IPS DF 6.9 (cell line): ENCODE data around the gene LAMA5.
A peak's percentile ranks its signal among the peaks of the same experiment; 100 is the strongest.

Experiments used
- DNase-seq: peaks from one replicate; pipeline ENCODE4 v3.0.0-alpha.2; 2013; ENCODE audit warnings: low read depth, low spot score
- H3K27ac ChIP-seq: one replicate; pipeline ENCODE4 v1.5.1; 2013; ENCODE audit warnings: low read length, control low read depth
- H3K27me3 ChIP-seq: 2 replicates; pipeline ENCODE4 v1.6.1; 2013; ENCODE audit warnings: mild to moderate bottlenecking, low read length; ENCODE audit not compliant: control insufficient read depth, insufficient read depth
- H3K36me3 ChIP-seq: 2 replicates; pipeline ENCODE4 v1.6.1; 2013; ENCODE audit warnings: low read length; ENCODE audit not compliant: control insufficient read depth, insufficient read depth
- H3K4me1 ChIP-seq: 2 replicates; pipeline ENCODE4 v1.6.1; 2013; ENCODE audit warnings: low read length; ENCODE audit not compliant: control insufficient read depth, insufficient read depth
- H3K4me3 ChIP-seq: 2 replicates; pipeline ENCODE4 v1.5.1; 2013; ENCODE audit warnings: mild to moderate bottlenecking, low read length
- H3K9me3 ChIP-seq: 2 replicates; pipeline ENCODE4 v1.6.1; 2013; ENCODE audit warnings: low read length, inconsistent platforms; ENCODE audit not compliant: control insufficient read depth, insufficient read depth
- WGBS: extraction: QIAGEN DNeasy Blood & Tissue Kit; methylation state at CpG from one replicate; pipeline ENCODE4 v1.1.7; 2013; ENCODE audit warnings: mixed read lengths, missing lambda C conversion rate; ENCODE audit not compliant: insufficient read length, insufficient coverage; 5-methylcytosine and 5-hydroxymethylcytosine counted together

The LAMA5 gene

GRCh38 chr20:62387219-62387913 lies 20.3 kb upstream of the LAMA5 start:
- Histone ChIP-seq H3K4me1 (no peaks in the 10 kb centered on the region), H3K4me3 (peak overlapping the region; percentile 99), H3K27ac (no peak overlapping the region), H3K27me3 (no peaks in the 10 kb centered on the region), H3K9me3 (no peaks in the 10 kb centered on the region), H3K36me3 (peaks cover 14% of the 10 kb centered on the region)
- no peak for DNase-seq
- WGBS = no CpG with 5 or more reads among the region's 47 CpGs

- H3K4me3 ChIP-seq = peak within 1 kb of the TSS; percentile 99
- no CpG with 5 or more reads among the region's 83 CpGs for WGBS
- no peaks in the 10 kb centered on the region for H3K27me3 ChIP-seq
- H3K9me3 ChIP-seq = no peaks in the 10 kb centered on the region
- peaks cover 18% of the 10 kb centered on the region for H3K36me3 ChIP-seq
- DNase-seq = peak; percentile 87
- H3K27ac ChIP-seq = no peak within 1 kb of the TSS
- H3K4me1 ChIP-seq = no peaks in the 10 kb centered on the region
Observed at GRCh38 chr20:62386383-62387218, 19.5 kb upstream of the LAMA5 start, which contains the start of gene RPS21. TSS of gene RPS21 (plus strand) at chr20:62387103. CDS start at chr20:62387339, 236 bp downstream.

- Histone ChIP-seq H3K27ac (no peak overlapping the region), H3K9me3 (no peaks in the 10 kb centered on the region), H3K4me1 (peaks cover 4% of the 10 kb centered on the region), H3K4me3 (no peak overlapping the region), H3K36me3 (peaks cover 3% of the 10 kb centered on the region; the same call in 1 of the 2 replicates), H3K27me3 (no peaks in the 10 kb centered on the region)
- DNase-seq = no peak
- WGBS = no CpG with 5 or more reads among the region's 18 CpGs
Observed at GRCh38 chr20:62382306-62383198, 15.4 kb upstream of the LAMA5 start.

GRCh38 chr20:62381842-62382241 lies 14.7 kb upstream of the LAMA5 start:
- Histone ChIP-seq H3K4me3 (no peak overlapping the region), H3K9me3 (no peaks in the 10 kb centered on the region), H3K36me3 (peaks cover 3% of the 10 kb centered on the region; the same call in 1 of the 2 replicates), H3K27ac (no peak overlapping the region), H3K4me1 (peaks cover 4% of the 10 kb centered on the region), H3K27me3 (no peaks in the 10 kb centered on the region)
- WGBS = 100% methylated on average over 2 of the region's 6 CpGs
- DNase-seq = no peak

- no peak overlapping the region for H3K27ac ChIP-seq
Observed at GRCh38 chr20:62381202-62381797, 14.2 kb upstream of the LAMA5 start.

GRCh38 chr20:62378215-62378614 lies 11.1 kb upstream of the LAMA5 start:
- Histone ChIP-seq H3K27ac (no peak overlapping the region), H3K36me3 (peaks cover 3% of the 10 kb centered on the region; the same call in 1 of the 2 replicates), H3K4me3 (no peak overlapping the region), H3K27me3 (no peaks in the 10 kb centered on the region), H3K4me1 (peaks cover 15% of the 10 kb centered on the region), H3K9me3 (no peaks in the 10 kb centered on the region)
- DNase-seq = no peak
- no CpG with 5 or more reads among the region's 22 CpGs for WGBS

More at GRCh38 chr20:62381202-62381797, 14.2 kb upstream of the LAMA5 start:
- no peaks in the 10 kb centered on the region for H3K9me3 ChIP-seq
- no CpG with 5 or more reads among the region's 16 CpGs for whole genome bisulfite sequencing
- DNase-seq = no peak
- H3K4me3 ChIP-seq = no peak overlapping the region
- peaks cover 3% of the 10 kb centered on the region; the same call in 1 of the 2 replicates for H3K36me3 ChIP-seq
- no peaks in the 10 kb centered on the region for H3K27me3 ChIP-seq
- peaks cover 4% of the 10 kb centered on the region for H3K4me1 ChIP-seq

GRCh38 chr20:62377615-62378178 lies 10.6 kb upstream of the LAMA5 start:
- H3K4me3 ChIP-seq = no peak overlapping the region
- DNase-seq = no peak
- H3K9me3 ChIP-seq = no peaks in the 10 kb centered on the region
- WGBS = no CpG with 5 or more reads among the region's 15 CpGs
- no peaks in the 10 kb centered on the region for H3K27me3 ChIP-seq
- no peak overlapping the region for H3K27ac ChIP-seq
- peaks cover 15% of the 10 kb centered on the region for H3K4me1 ChIP-seq
- H3K36me3 ChIP-seq = peaks cover 3% of the 10 kb centered on the region; the same call in 1 of the 2 replicates

GRCh38 chr20:62377064-62377461 lies 10.0 kb upstream of the LAMA5 start:
- no peak for DNase-seq
- WGBS = no CpG with 5 or more reads among the region's 17 CpGs
- Histone ChIP-seq H3K4me1 (peaks cover 15% of the 10 kb centered on the region), H3K36me3 (peaks cover 2% of the 10 kb centered on the region; the same call in 1 of the 2 replicates), H3K4me3 (no peak overlapping the region), H3K9me3 (no peaks in the 10 kb centered on the region), H3K27ac (no peak overlapping the region), H3K27me3 (no peaks in the 10 kb centered on the region)

GRCh38 chr20:62376112-62377063 lies 9.3 kb upstream of the LAMA5 start:
- no peak for DNase-seq
- Histone ChIP-seq H3K27ac (no peak overlapping the region), H3K4me1 (peaks cover 15% of the 10 kb centered on the region)

More at GRCh38 chr20:62376112-62377063, 9.3 kb upstream of the LAMA5 start:
- H3K4me3 ChIP-seq = no peak overlapping the region
- H3K36me3 ChIP-seq = no peaks in the 10 kb centered on the region
- no peaks in the 10 kb centered on the region for H3K9me3 ChIP-seq
- H3K27me3 ChIP-seq = no peaks in the 10 kb centered on the region
- no CpG with 5 or more reads among the region's 26 CpGs for WGBS
